K562 (cell line): ENCODE results near the gene SLC34A1. TPM values are rescaled to one million over a fixed set of nuclear protein-coding genes. Genes with fewer than 3 reads are reported as not detected.
A peak's percentile ranks its signal among the peaks of the same experiment; 100 is the strongest.

Source experiments
- BACH1 ChIP-seq: fragments of 200-800 bp; sonication (Bioruptor generic); IDR thresholded peaks from 2 replicates; pipeline ENCODE4 v1.6.1; 2016; ENCODE audit warnings: missing genetic modification characterization, missing compliant biosample characterization
- DNMT1 ChIP-seq: fragments of 450-650 bp; IDR thresholded peaks from 2 replicates; pipeline ENCODE4 v1.6.1; 2016; ENCODE audit warnings: antibody characterized with exemption, mild to moderate bottlenecking
- LARP7 ChIP-seq: fragments of 450-650 bp; IDR thresholded peaks from 2 replicates; pipeline ENCODE4 v1.6.1; 2016
- NFYB ChIP-seq: IDR thresholded peaks from 2 replicates; pipeline ENCODE4 v1.6.1; 2011; ENCODE audit warnings: mild to moderate bottlenecking, moderate library complexity; ENCODE audit not compliant: insufficient read length; ENCODE audit errors: extremely low read depth
- NR2C1 ChIP-seq, 2 experiments: fragments of 450-650 bp; IDR thresholded peaks; 2 replicates each; pipeline ENCODE4 v1.6.1; 2017; ENCODE audit warnings: mild to moderate bottlenecking in 2 of 2, antibody characterized with exemption in 1 of 2, inconsistent platforms in 1 of 2, missing compliant biosample characterization in 1 of 2, missing genetic modification characterization in 1 of 2
- POLR2H ChIP-seq: IDR thresholded peaks from 2 replicates; pipeline ENCODE4 v1.6.1; 2016; ENCODE audit warnings: missing genetic modification characterization, low read depth, mild to moderate bottlenecking, control low read depth, missing compliant biosample characterization, moderate library complexity
- RBM22 ChIP-seq: fragments of 200-400 bp; formaldehyde crosslinking; IDR thresholded peaks from 2 replicates; pipeline ENCODE4 v1.6.1; 2018; ENCODE audit warnings: low read length, low read depth; ENCODE audit not compliant: poor library complexity, severe bottlenecking
- ZNF436 ChIP-seq: fragments of 250-450, 450-650 bp; sonication (Bioruptor Pico); formaldehyde crosslinking; IDR thresholded peaks from 2 replicates; pipeline ENCODE4 v1.7.0; 2020; ENCODE audit warnings: mild to moderate bottlenecking
- ZSCAN32 ChIP-seq: fragments of 450-650 bp; formaldehyde crosslinking; IDR thresholded peaks from 2 replicates; pipeline ENCODE4 v1.4.0; 2020; ENCODE audit warnings: mild to moderate bottlenecking, moderate library complexity
- polyA plus RNA-seq, 8 experiments: library from polyadenylated mRNA; depleted of rRNA in 4 of 8; stranded (reverse) in 5 of 8; unstranded in 3 of 8; fragments of >200 nt; fragmentation: Nextera tagmentation in 2 of 8; fragmentation: Illumina TruSeq in 1 of 8; extraction: Ambion mirVana in 2 of 8; extraction: Trizol in 1 of 8; gene quantifications; 2 replicates each; pipeline versions ENCODE4 v1.2.1 to v1.2.3, GENCODE V29; 2011 to 2014; ENCODE audit warnings: inconsistent platforms in 1 of 8, missing spikeins in 1 of 8
- total RNA-seq, 7 experiments: library from RNA; depleted of rRNA in 6 of 7; stranded (reverse); fragments of >200 nt in 6 of 7; fragmentation: Illumina TruSeq in 2 of 7; extraction: Trizol in 2 of 7; gene quantifications; 2 replicates each; pipeline versions ENCODE4 v1.2.1 to v1.2.3, GENCODE V29; 2011 to 2021; ENCODE audit warnings: low replicate concordance in 1 of 7
- TF ChIP-seq, protein P1 (sequence below): fragments of 250-450 bp; sonication (Bioruptor Pico); IDR thresholded peaks from 2 replicates; pipeline ENCODE4 v1.5.0; 2021; ENCODE audit warnings: mild to moderate bottlenecking, borderline replicate concordance
- TF ChIP-seq, protein P2 (sequence below), 2 experiments: fragments of 450-650 bp in 1 of 2; sonication (generic) in 1 of 2; formaldehyde crosslinking in 1 of 2; IDR thresholded peaks; 2 replicates each; pipeline versions ENCODE4 v1.7.1 to v1.9.0; 2016 to 2022; ENCODE audit warnings: inconsistent platforms in 1 of 2, mild to moderate bottlenecking in 1 of 2, missing genetic modification reagents in 1 of 2
- TF ChIP-seq, protein P3 (sequence below): fragments of 450-650 bp; IDR thresholded peaks from 2 replicates; pipeline ENCODE4 v1.6.1; 2017; ENCODE audit warnings: antibody characterized with exemption

Gene SLC34A1
- total and polyA plus RNA-seq, 9 of the 15 experiments (the other 6 are each of a cell fraction or from before 2014, with no cell fraction given), result not detected

DNA sequence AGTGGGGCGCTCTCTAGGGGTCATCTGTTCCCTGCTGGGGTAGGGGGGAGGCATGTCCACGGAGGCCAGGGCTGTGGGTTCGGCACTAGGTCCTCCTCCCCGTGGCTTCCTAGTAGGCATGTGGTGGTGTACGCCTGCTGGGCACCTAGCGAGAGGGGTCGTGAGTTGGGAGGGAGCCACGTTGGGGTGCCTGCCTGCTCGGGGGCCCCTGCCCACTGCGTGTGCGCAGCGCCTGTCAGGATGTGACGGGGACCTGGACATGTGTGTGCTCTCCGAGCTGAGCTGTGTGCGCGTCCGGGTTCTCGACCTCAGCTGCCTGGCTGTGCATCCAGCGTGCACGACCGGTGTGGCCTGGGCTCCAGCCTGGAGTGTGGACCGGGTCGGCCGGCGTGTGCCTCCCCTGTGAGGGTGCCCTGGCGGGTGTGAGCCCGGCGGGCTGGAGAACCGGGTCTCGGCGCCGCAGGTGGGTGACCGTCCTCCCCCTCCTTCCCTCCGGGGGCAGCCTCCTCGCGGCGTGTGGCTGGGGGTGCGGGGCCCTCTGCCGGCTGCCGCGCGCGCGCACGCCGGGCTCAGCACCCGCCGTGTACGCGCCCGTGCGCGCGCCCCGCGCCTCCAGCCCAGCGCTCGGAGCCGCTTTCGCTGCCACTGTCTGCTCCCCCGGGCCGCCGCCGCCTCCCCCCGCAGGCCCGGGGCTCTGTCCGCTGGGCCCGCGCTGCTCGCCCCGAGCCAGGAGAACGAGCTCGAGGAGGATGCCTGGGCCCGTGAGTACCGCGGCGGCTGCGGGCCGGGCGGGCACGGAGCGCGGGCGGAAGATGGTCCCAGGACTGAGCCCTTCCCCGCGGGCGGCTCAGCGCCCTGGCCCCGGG is 62.2 kb downstream of the SLC34A1 start, which contains the start of gene PRR7 (continued):
- TF ChIP-seq, protein P1, sequence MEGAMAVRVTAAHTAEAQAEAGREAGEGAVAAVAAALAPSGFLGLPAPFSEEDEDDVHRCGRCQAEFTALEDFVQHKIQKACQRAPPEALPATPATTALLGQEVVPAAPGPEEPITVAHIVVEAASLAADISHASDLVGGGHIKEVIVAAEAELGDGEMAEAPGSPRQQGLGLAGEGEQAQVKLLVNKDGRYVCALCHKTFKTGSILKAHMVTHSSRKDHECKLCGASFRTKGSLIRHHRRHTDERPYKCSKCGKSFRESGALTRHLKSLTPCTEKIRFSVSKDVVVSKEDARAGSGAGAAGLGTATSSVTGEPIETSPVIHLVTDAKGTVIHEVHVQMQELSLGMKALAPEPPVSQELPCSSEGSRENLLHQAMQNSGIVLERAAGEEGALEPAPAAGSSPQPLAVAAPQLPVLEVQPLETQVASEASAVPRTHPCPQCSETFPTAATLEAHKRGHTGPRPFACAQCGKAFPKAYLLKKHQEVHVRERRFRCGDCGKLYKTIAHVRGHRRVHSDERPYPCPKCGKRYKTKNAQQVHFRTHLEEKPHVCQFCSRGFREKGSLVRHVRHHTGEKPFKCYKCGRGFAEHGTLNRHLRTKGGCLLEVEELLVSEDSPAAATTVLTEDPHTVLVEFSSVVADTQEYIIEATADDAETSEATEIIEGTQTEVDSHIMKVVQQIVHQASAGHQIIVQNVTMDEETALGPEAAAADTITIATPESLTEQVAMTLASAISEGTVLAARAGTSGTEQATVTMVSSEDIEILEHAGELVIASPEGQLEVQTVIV (CRISPR knock-in tag), result peak; percentile 34; the same call in 1 of the 2 replicates
- no peak for TF ChIP-seq BACH1
- no peak for TF ChIP-seq ZSCAN32 (CRISPR knock-in tag)
- TF ChIP-seq, protein P2, sequence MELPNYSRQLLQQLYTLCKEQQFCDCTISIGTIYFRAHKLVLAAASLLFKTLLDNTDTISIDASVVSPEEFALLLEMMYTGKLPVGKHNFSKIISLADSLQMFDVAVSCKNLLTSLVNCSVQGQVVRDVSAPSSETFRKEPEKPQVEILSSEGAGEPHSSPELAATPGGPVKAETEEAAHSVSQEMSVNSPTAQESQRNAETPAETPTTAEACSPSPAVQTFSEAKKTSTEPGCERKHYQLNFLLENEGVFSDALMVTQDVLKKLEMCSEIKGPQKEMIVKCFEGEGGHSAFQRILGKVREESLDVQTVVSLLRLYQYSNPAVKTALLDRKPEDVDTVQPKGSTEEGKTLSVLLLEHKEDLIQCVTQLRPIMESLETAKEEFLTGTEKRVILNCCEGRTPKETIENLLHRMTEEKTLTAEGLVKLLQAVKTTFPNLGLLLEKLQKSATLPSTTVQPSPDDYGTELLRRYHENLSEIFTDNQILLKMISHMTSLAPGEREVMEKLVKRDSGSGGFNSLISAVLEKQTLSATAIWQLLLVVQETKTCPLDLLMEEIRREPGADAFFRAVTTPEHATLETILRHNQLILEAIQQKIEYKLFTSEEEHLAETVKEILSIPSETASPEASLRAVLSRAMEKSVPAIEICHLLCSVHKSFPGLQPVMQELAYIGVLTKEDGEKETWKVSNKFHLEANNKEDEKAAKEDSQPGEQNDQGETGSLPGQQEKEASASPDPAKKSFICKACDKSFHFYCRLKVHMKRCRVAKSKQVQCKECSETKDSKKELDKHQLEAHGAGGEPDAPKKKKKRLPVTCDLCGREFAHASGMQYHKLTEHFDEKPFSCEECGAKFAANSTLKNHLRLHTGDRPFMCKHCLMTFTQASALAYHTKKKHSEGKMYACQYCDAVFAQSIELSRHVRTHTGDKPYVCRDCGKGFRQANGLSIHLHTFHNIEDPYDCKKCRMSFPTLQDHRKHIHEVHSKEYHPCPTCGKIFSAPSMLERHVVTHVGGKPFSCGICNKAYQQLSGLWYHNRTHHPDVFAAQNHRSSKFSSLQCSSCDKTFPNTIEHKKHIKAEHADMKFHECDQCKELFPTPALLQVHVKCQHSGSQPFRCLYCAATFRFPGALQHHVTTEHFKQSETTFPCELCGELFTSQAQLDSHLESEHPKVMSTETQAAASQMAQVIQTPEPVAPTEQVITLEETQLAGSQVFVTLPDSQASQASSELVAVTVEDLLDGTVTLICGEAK (IDR thresholded peaks at IDR 0.05), result no peak
- TF ChIP-seq, protein P2 (CRISPR knock-in tag; IDR thresholded peaks at IDR 0.05), result no peak
- no peak for TF ChIP-seq DNMT1
- TF ChIP-seq, protein P3, sequence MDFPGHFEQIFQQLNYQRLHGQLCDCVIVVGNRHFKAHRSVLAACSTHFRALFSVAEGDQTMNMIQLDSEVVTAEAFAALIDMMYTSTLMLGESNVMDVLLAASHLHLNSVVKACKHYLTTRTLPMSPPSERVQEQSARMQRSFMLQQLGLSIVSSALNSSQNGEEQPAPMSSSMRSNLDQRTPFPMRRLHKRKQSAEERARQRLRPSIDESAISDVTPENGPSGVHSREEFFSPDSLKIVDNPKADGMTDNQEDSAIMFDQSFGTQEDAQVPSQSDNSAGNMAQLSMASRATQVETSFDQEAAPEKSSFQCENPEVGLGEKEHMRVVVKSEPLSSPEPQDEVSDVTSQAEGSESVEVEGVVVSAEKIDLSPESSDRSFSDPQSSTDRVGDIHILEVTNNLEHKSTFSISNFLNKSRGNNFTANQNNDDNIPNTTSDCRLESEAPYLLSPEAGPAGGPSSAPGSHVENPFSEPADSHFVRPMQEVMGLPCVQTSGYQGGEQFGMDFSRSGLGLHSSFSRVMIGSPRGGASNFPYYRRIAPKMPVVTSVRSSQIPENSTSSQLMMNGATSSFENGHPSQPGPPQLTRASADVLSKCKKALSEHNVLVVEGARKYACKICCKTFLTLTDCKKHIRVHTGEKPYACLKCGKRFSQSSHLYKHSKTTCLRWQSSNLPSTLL, result no peak
- TF ChIP-seq ZNF436 (CRISPR knock-in tag), result no peak; the same call in 1 of the 2 replicates
- peak; percentile 88 for TF ChIP-seq RBM22
- TF ChIP-seq NR2C1 (IDR thresholded peaks at IDR 0.05), result no peak
- TF ChIP-seq NR2C1 (tag; IDR thresholded peaks at IDR 0.05), result no peak
- TF ChIP-seq POLR2H (tag), result no peak
- no peak for TF ChIP-seq LARP7
- no peak for TF ChIP-seq NFYB
